Measurements from ENCODE around the gene FPR2. TPM values are rescaled to one million over a fixed set of nuclear protein-coding genes. Genes with fewer than 3 reads are reported as not detected.

FPR2 gene
- total RNA-seq, 2 experiments from 2014 or later = not detected

DNA sequence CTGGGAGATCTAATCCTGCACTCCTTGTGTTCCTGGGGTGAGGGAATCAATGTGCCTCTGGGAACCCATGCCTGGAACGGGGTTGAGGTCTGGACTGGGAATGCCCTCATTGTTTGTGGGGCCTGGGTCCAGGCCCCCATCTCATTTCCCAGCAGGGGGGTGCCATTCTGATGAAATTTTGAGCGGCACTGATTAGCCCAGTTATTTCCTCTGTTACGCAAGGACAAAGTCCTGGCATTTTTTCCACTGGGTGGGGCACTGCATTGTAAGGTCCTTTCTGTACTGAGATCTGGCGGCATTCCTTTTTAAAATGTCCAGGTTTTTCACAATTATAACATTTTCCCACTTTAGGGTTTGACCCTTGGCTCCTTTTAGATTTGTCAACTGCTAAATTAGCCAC is 48.8 kb downstream of the FPR2 start:
- no peaks in the 10 kb centered on the region for H3K4me1 Mint-ChIP-seq
- H3K27me3 Mint-ChIP-seq = no peaks in the 10 kb centered on the region
- no peak overlapping the region for H3K27ac Mint-ChIP-seq
- ChIA-PET POLR2A (no interaction called here), CTCF (interaction anchor here (0.7 kb wide), 1 partner anchor 360 kb away, joined by 3 read pairs; no protein-coding TSS in a partner anchor)
- intact Hi-C loops (cut with DNase I, micrococcal nuclease) = no loop called here
- DNase-seq (no peak), ATAC-seq (no peak)
- H3K9me3 Mint-ChIP-seq (ENCODE audit: low read depth) = peaks cover 13% of the 10 kb centered on the region
- peaks cover 5% of the 10 kb centered on the region for H3K36me3 Mint-ChIP-seq (ENCODE audit: low read depth)
- H3K4me3 Mint-ChIP-seq = no peak overlapping the region

- CTCF ChIA-PET = interaction anchor here (0.7 kb wide), 1 partner anchor 360 kb away, joined by 3 read pairs; no protein-coding TSS in a partner anchor
- H3K4me3 Mint-ChIP-seq = no peak overlapping the region
- H3K9me3 Mint-ChIP-seq (ENCODE audit: low read depth) = peaks cover 13% of the 10 kb centered on the region
- intact Hi-C loops (cut with DNase I, micrococcal nuclease) = no loop called here
- H3K36me3 Mint-ChIP-seq (ENCODE audit: low read depth) = peaks cover 5% of the 10 kb centered on the region
- no peaks in the 10 kb centered on the region for H3K27me3 Mint-ChIP-seq
- no peak overlapping the region for H3K27ac Mint-ChIP-seq
- ATAC-seq (no peak), DNase-seq (no peak)
- POLR2A ChIA-PET = no interaction called here
- H3K4me1 Mint-ChIP-seq = no peaks in the 10 kb centered on the region
These were observed 49.2 kb downstream of the FPR2 start for GRCh38 chr19:51810223-51810622.

DNA sequence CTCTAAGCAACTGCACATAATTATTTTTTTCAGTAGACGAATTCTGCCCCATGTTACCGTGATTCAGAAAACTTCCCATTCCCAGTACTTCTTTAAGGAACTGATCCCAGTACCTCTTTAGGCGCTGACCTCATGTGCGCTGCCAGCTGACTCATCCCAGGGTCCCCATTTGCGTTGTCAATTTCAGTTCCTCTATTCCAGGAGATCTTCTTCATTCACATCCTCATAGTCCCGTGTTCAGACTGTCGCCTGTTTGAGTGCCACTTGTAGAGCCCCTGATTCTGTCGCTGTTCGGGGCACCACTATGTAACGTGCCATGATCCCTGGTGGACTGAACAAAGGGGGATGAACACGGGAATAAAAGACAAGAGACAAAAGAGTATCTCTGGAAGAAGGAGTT is 50.4 kb downstream of the FPR2 start:
- no peak for DNase-seq
- CTCF ChIA-PET = no interaction called here
- POLR2A ChIA-PET = no interaction called here
- H3K9me3 Mint-ChIP-seq (ENCODE audit: low read depth) = peaks cover 13% of the 10 kb centered on the region
- H3K27ac Mint-ChIP-seq = no peak overlapping the region
- peaks cover 5% of the 10 kb centered on the region for H3K36me3 Mint-ChIP-seq (ENCODE audit: low read depth)
- H3K4me3 Mint-ChIP-seq = no peak overlapping the region
- ATAC-seq = no peak
- intact Hi-C loops (cut with DNase I, micrococcal nuclease) = no loop called here
- H3K27me3 Mint-ChIP-seq = no peaks in the 10 kb centered on the region
- no peaks in the 10 kb centered on the region for H3K4me1 Mint-ChIP-seq

GRCh38 chr19:51815043-51815442 is 54.1 kb downstream of the FPR2 start:
- POLR2A ChIA-PET = no interaction called here
- Mint-ChIP-seq H3K4me3 (no peak overlapping the region), H3K27ac (no peak overlapping the region), H3K27me3 (no peaks in the 10 kb centered on the region), H3K9me3 (ENCODE audit: low read depth) (peaks cover 18% of the 10 kb centered on the region), H3K36me3 (ENCODE audit: low read depth) (peaks cover 5% of the 10 kb centered on the region), H3K4me1 (no peaks in the 10 kb centered on the region)
- intact Hi-C loops (cut with DNase I, micrococcal nuclease) = no loop called here
- ATAC-seq (no peak), DNase-seq (no peak)
- CTCF ChIA-PET = interaction anchor here (1.3 kb wide), 1 partner anchor 37 kb away, joined by 4 read pairs; no protein-coding TSS in a partner anchor

GRCh38 chr19:51816711-51817110 is 55.7 kb downstream of the FPR2 start:
- H3K27me3 Mint-ChIP-seq = no peaks in the 10 kb centered on the region
- H3K4me1 Mint-ChIP-seq = no peaks in the 10 kb centered on the region
- DNase-seq (no peak), ATAC-seq (no peak)
- H3K36me3 Mint-ChIP-seq (ENCODE audit: low read depth) = peaks cover 5% of the 10 kb centered on the region
- no peak overlapping the region for H3K4me3 Mint-ChIP-seq
- peaks cover 15% of the 10 kb centered on the region for H3K9me3 Mint-ChIP-seq (ENCODE audit: low read depth)
- ChIA-PET POLR2A (no interaction called here), CTCF (interaction anchor here (0.7 kb wide), 1 partner anchor 103 kb away, joined by 3 read pairs; no protein-coding TSS in a partner anchor)
- intact Hi-C loops (cut with DNase I, micrococcal nuclease) = no loop called here
- no peak overlapping the region for H3K27ac Mint-ChIP-seq

- peaks cover 29% of the 10 kb centered on the region for H3K9me3 Mint-ChIP-seq (ENCODE audit: low read depth)
These were observed 59.0 kb downstream of the FPR2 start for GRCh38 chr19:51820011-51820410.

More at GRCh38 chr19:51820011-51820410, 59.0 kb downstream of the FPR2 start:
- CTCF ChIA-PET = interaction anchor here (0.5 kb wide), 1 partner anchor 347 kb away, joined by 4 read pairs; no protein-coding TSS in a partner anchor
- no peak for ATAC-seq
- Mint-ChIP-seq H3K4me1 (no peaks in the 10 kb centered on the region), H3K27me3 (no peaks in the 10 kb centered on the region), H3K36me3 (ENCODE audit: low read depth) (no peaks in the 10 kb centered on the region), H3K4me3 (no peak overlapping the region), H3K27ac (no peak overlapping the region)
- no peak for DNase-seq
- POLR2A ChIA-PET = no interaction called here
- intact Hi-C loops (cut with DNase I, micrococcal nuclease) = no loop called here

Other genes with a start within 250 kb of the FPR2 start
- gene SIGLEC6, start 229.5 kb upstream of the FPR2 start, total RNA-seq = not detected
- gene ZNF175, start 189.9 kb upstream of the FPR2 start, total RNA-seq = 1 to 10 TPM; 5.9 to 9.6 TPM
- gene SIGLEC5, start 130.8 kb upstream of the FPR2 start, total RNA-seq = not detected
- not detected for gene SIGLEC14, start 114.4 kb upstream of the FPR2 start, total RNA-seq
- 1 to 10 TPM; 8.3 to 9.1 TPM for gene SPACA6, start 67.8 kb upstream of the FPR2 start, total RNA-seq
- not detected for gene HAS1, start 37.2 kb upstream of the FPR2 start, total RNA-seq
- not detected for gene FPR1, start 9.3 kb upstream of the FPR2 start, total RNA-seq
- gene FPR3, start 34.0 kb downstream of the FPR2 start, total RNA-seq = not detected
- 1 to 10 TPM; 5.7 to 7.2 TPM for gene ZNF577, start 126.8 kb downstream of the FPR2 start, total RNA-seq
- gene ZNF649, start 143.8 kb downstream of the FPR2 start, total RNA-seq = 10 to 100 TPM in 1 of 2 experiments, 1 to 10 TPM in 1; 9.6 to 11.2 TPM
- 1 to 10 TPM; 4.2 to 6.3 TPM for gene ZNF613, start 166.3 kb downstream of the FPR2 start, total RNA-seq
- 1 to 10 TPM; 7.1 to 7.9 TPM for gene ZNF350, start 225.7 kb downstream of the FPR2 start, total RNA-seq
- 1 to 10 TPM; 8.7 to 9.0 TPM for gene ZNF615, start 247.0 kb downstream of the FPR2 start, total RNA-seq

Measured in activated CD4-positive, alpha-beta T cell treated with anti-CD3 and anti-CD28 coated beads for 36 hours (primary cell).